ENCODE measurements around the gene KCNN4. TPM values are rescaled to one million over a fixed set of nuclear protein-coding genes. Genes with fewer than 3 reads are reported as not detected.

The KCNN4 gene
- total and polyA plus RNA-seq, 2 of the 13 experiments (the other 11 are each of a cell fraction or from before 2014, with no cell fraction given): 0.13 to 0.25 TPM

DNA sequence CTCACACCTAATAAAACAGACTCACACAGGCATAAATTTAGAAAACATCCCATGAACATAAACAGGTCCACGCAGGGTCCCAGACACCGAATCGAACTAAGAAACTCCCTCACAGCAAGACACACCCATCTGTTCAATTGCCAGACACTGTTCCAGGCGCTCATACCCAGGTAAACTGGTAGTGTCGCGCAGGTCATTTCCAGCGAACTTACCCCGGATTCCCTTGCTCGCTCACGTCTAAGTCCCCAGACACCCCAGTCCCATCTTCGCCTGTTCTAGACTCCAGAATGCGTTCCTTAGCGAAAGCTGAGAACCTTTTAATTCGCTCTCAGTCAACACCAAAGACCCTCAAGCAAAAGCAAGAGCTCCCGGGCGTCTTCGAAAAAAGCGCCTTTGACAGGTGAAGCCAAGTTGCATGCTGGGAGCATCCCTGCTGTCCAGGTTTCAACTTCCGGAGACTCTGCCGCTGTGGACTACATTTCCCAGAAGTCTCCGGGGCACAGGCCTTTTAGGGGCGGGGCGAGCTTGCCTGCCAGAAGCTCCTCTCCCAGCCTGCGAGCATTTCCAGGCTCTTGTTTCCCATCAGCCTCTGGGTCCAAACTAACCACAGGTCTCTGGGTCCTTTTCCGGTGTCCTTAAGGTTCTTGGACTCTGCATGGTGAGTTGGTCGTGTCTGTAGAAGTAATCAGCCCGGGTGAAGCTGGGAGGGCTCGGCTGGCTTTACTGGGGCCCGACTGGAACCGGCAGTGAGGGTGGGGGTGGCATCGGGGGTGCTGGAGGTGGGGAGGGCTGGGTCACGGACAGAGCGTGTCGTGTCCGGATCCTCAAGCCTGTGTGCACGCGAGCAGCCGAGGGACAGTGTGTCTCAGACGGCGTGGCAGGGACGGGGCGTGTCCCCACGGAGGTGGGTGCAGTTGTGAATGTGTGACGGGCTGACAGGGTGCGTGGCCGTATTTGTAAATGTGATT, 46.3 kb upstream of the KCNN4 start, which contains the start of gene ZNF283 (continued):
- TF ChIP-seq, protein P1, sequence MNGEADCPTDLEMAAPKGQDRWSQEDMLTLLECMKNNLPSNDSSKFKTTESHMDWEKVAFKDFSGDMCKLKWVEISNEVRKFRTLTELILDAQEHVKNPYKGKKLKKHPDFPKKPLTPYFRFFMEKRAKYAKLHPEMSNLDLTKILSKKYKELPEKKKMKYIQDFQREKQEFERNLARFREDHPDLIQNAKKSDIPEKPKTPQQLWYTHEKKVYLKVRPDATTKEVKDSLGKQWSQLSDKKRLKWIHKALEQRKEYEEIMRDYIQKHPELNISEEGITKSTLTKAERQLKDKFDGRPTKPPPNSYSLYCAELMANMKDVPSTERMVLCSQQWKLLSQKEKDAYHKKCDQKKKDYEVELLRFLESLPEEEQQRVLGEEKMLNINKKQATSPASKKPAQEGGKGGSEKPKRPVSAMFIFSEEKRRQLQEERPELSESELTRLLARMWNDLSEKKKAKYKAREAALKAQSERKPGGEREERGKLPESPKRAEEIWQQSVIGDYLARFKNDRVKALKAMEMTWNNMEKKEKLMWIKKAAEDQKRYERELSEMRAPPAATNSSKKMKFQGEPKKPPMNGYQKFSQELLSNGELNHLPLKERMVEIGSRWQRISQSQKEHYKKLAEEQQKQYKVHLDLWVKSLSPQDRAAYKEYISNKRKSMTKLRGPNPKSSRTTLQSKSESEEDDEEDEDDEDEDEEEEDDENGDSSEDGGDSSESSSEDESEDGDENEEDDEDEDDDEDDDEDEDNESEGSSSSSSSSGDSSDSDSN (CRISPR knock-in tag; IDR thresholded peaks at IDR 0.05): no peak
- TF ChIP-seq IRF2 (CRISPR knock-in tag; IDR thresholded peaks at IDR 0.05): peak; percentile 67
- TF ChIP-seq SATB2 (CRISPR knock-in tag; IDR thresholded peaks at IDR 0.05): no peak
- TF ChIP-seq, protein P2, sequence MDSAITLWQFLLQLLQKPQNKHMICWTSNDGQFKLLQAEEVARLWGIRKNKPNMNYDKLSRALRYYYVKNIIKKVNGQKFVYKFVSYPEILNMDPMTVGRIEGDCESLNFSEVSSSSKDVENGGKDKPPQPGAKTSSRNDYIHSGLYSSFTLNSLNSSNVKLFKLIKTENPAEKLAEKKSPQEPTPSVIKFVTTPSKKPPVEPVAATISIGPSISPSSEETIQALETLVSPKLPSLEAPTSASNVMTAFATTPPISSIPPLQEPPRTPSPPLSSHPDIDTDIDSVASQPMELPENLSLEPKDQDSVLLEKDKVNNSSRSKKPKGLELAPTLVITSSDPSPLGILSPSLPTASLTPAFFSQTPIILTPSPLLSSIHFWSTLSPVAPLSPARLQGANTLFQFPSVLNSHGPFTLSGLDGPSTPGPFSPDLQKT (CRISPR knock-in tag; IDR thresholded peaks at IDR 0.05; ENCODE audit: borderline replicate concordance): no peak
- no peak for TF ChIP-seq MXD4 (CRISPR knock-in tag; IDR thresholded peaks at IDR 0.05)
- TF ChIP-seq, protein P3, sequence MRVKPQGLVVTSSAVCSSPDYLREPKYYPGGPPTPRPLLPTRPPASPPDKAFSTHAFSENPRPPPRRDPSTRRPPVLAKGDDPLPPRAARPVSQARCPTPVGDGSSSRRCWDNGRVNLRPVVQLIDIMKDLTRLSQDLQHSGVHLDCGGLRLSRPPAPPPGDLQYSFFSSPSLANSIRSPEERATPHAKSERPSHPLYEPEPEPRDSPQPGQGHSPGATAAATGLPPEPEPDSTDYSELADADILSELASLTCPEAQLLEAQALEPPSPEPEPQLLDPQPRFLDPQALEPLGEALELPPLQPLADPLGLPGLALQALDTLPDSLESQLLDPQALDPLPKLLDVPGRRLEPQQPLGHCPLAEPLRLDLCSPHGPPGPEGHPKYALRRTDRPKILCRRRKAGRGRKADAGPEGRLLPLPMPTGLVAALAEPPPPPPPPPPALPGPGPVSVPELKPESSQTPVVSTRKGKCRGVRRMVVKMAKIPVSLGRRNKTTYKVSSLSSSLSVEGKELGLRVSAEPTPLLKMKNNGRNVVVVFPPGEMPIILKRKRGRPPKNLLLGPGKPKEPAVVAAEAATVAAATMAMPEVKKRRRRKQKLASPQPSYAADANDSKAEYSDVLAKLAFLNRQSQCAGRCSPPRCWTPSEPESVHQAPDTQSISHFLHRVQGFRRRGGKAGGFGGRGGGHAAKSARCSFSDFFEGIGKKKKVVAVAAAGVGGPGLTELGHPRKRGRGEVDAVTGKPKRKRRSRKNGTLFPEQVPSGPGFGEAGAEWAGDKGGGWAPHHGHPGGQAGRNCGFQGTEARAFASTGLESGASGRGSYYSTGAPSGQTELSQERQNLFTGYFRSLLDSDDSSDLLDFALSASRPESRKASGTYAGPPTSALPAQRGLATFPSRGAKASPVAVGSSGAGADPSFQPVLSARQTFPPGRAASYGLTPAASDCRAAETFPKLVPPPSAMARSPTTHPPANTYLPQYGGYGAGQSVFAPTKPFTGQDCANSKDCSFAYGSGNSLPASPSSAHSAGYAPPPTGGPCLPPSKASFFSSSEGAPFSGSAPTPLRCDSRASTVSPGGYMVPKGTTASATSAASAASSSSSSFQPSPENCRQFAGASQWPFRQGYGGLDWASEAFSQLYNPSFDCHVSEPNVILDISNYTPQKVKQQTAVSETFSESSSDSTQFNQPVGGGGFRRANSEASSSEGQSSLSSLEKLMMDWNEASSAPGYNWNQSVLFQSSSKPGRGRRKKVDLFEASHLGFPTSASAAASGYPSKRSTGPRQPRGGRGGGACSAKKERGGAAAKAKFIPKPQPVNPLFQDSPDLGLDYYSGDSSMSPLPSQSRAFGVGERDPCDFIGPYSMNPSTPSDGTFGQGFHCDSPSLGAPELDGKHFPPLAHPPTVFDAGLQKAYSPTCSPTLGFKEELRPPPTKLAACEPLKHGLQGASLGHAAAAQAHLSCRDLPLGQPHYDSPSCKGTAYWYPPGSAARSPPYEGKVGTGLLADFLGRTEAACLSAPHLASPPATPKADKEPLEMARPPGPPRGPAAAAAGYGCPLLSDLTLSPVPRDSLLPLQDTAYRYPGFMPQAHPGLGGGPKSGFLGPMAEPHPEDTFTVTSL (CRISPR knock-in tag; IDR thresholded peaks at IDR 0.05; ENCODE audit: borderline replicate concordance): no peak
- TF ChIP-seq ZNF652 (CRISPR knock-in tag; IDR thresholded peaks at IDR 0.05; ENCODE audit: borderline replicate concordance, low read depth): no peak
- TF ChIP-seq PCBP2 (optimal IDR thresholded peaks at IDR 0.05; ENCODE audit: low read depth, low read length, poor library complexity, severe bottlenecking): no peak
- TF ChIP-seq ZFP90 (CRISPR knock-in tag; IDR thresholded peaks at IDR 0.05; ENCODE audit: borderline replicate concordance): no peak
- TF ChIP-seq ZNF772 (CRISPR knock-in tag; IDR thresholded peaks at IDR 0.05): no peak
- no peak for TF ChIP-seq TMF1 (CRISPR knock-in tag; IDR thresholded peaks at IDR 0.05; ENCODE audit: low read depth)
- TF ChIP-seq, protein P4, sequence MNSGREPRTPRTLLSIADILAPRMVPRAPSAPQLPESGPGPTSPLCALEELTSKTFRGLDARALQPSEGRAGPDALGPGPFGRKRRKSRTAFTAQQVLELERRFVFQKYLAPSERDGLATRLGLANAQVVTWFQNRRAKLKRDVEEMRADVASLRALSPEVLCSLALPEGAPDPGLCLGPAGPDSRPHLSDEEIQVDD (CRISPR knock-in tag; IDR thresholded peaks at IDR 0.05; ENCODE audit: borderline replicate concordance): 0 out of 2 replicates have a peak, but pooled peaks have one; percentile 73
- no peak for TF ChIP-seq ZNF12 (CRISPR knock-in tag; IDR thresholded peaks at IDR 0.05)
- TF ChIP-seq PPARG (CRISPR knock-in tag; conservative IDR thresholded peaks at IDR 0.05): no peak
- no peak for TF ChIP-seq ZNF746 (CRISPR knock-in tag; IDR thresholded peaks at IDR 0.05)
- TF ChIP-seq U2AF2 (IDR thresholded peaks at IDR 0.05; ENCODE audit: low read depth, low read length): no peak
- TF ChIP-seq, protein P5, sequence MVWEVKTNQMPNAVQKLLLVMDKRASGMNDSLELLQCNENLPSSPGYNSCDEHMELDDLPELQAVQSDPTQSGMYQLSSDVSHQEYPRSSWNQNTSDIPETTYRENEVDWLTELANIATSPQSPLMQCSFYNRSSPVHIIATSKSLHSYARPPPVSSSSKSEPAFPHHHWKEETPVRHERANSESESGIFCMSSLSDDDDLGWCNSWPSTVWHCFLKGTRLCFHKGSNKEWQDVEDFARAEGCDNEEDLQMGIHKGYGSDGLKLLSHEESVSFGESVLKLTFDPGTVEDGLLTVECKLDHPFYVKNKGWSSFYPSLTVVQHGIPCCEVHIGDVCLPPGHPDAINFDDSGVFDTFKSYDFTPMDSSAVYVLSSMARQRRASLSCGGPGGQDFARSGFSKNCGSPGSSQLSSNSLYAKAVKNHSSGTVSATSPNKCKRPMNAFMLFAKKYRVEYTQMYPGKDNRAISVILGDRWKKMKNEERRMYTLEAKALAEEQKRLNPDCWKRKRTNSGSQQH (CRISPR knock-in tag; IDR thresholded peaks at IDR 0.05; ENCODE audit: low read depth): 0 out of 2 replicates have a peak, but pooled peaks have one; percentile 11
